LNCaP clone FGC (cell line): ENCODE data around the gene ABCB6.
A peak's percentile ranks its signal among the peaks of the same experiment; 100 is the strongest.
"Not testable (repeated sequence)": the region's sequence is repeated elsewhere in the genome, so short reads cannot be mapped to it uniquely, and the experiment has no call there.

Source experiments
- DNase-seq: peaks from one replicate; pipeline ENCODE4 v3.0.0-alpha.2; 2011; ENCODE audit warnings: low read depth
- H3K4me3 ChIP-seq: 2 replicates; pipeline ENCODE4 v1.5.1; 2011; ENCODE audit warnings: mild to moderate bottlenecking, low read depth, low read length, control low read depth
- TF ChIP-seq, protein P1 (sequence below): IDR thresholded peaks from 2 replicates; pipeline ENCODE4 v1.5.1; 2012; ENCODE audit warnings: mild to moderate bottlenecking; ENCODE audit not compliant: control insufficient read depth, insufficient read depth; ENCODE audit errors: extremely low read depth

ABCB6 gene

DNA sequence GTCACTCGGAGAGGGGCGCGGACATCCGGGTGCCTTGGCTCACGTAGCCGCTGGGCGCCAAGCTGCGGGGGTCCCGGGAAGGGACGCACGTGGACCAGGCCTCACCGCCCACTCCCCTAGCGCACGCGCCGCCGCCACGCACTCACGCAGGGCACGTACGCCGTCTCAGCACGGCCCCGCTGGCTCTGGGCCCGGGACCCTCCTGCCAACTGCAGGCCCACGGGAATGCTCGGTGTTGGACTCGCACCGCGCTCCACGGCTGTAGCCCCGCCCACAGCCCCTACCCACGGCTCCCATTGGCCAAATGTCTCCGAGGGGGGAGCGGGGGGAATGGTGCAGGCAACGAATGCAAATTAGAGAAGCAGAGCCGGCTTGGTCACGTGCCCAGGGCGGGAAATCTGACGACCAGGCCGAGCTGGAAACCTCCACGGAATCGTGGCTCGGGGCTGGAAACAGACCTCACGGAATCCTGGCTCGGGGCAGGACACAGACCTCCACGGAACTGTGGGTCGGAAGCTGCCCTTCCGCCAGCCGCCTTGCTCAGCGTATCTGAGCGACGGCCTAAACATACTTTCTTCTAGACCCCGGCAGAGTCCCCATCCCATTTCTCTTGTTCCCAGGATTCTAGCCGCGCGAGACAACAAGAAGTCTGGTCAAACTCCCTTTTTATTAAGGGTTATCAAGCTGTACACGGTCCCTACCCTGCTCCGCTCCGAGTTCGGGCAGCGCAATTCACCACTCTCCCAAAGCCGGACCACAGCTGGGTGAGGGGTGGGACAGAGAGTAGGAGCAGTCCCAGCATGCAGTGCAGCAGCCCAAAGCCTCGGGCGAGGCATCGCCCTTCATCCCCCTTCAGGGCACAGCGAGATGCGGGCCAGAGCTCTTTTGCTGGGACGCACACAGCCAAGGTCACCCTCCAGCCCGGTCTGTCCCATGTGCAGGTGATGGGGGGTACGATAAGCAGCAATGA, at the start of gene ABCB6:
Gene ABCB6 (minus strand): TSS at position 227 of the 970 bp plus-strand sequence. CDS start 285 bp downstream, outside the sequence.
- DNase-seq: peak; percentile 79
- H3K4me3 ChIP-seq: peak within 1 kb of the TSS; percentile 55

DNA sequence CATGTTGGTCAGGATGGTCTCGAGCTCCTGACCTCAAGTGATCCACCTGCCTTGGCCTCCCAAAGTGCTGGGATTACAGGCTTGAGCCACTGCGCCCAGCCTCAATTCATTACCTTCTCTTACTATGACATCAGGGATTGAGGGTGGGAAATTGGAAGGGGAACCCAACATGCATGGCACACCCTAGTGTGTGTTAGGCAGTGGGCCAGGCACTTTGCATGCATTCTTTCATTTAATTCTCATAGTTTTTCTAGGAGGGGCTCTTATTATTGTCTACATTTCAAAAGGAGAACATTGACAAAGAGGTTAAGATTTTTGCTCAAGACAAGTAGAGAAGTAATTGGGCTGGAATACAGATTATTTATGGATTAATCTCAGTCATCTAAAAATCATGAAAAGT, 49.5 kb upstream of the ABCB6 start:
- DNase-seq: no peak
- TF ChIP-seq, protein P1, sequence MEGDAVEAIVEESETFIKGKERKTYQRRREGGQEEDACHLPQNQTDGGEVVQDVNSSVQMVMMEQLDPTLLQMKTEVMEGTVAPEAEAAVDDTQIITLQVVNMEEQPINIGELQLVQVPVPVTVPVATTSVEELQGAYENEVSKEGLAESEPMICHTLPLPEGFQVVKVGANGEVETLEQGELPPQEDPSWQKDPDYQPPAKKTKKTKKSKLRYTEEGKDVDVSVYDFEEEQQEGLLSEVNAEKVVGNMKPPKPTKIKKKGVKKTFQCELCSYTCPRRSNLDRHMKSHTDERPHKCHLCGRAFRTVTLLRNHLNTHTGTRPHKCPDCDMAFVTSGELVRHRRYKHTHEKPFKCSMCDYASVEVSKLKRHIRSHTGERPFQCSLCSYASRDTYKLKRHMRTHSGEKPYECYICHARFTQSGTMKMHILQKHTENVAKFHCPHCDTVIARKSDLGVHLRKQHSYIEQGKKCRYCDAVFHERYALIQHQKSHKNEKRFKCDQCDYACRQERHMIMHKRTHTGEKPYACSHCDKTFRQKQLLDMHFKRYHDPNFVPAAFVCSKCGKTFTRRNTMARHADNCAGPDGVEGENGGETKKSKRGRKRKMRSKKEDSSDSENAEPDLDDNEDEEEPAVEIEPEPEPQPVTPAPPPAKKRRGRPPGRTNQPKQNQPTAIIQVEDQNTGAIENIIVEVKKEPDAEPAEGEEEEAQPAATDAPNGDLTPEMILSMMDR: no peak
- H3K4me3 ChIP-seq: no peak overlapping the region

More for the DNA sequence above, at the start of gene ABCB6:
- TF ChIP-seq, protein P1: no peak

DNA sequence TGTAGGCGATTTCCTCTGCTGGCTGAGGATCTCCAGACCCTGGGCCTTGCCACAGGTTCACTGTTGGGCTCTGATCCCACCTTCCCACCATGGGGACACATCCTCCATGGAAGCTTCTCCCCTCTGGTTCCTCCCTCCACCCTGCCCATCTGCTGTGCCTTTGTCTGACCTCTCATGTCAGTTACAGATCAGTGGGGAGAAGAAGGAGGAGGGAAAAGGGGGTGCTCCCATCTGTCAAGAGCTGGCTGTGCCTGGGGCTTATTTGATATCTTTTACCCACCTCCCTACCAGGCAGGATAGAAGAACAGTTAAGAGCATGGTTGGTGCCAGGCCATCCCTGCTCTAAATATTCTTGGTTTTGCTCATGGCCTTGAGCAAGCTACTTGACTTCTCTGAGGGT, 48.1 kb upstream of the ABCB6 start:
- no peak overlapping the region for H3K4me3 ChIP-seq
- TF ChIP-seq, protein P1: no peak
- no peak for DNase-seq

DNA sequence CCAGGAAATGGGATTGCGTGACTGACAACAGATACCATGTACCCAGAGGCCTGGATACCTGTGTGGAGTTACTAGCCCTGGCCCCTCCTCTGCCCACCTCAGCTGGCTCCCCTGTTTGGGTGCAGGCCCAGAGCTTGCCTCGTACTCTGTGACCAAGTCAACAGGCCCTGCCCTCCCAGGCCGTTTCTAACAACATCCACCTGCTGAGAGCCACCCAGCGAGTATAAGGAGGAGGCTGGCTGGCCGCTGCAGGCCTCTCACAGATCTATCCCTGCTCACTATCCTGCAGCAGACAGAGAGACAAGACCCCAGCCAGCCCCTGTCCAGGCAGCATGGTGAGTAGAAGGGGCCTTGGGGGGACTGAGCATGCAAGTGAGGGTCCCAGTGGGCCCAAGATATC, 47.5 kb upstream of the ABCB6 start:
- no peak overlapping the region for H3K4me3 ChIP-seq
- TF ChIP-seq, protein P1: no peak
- no peak for DNase-seq

DNA sequence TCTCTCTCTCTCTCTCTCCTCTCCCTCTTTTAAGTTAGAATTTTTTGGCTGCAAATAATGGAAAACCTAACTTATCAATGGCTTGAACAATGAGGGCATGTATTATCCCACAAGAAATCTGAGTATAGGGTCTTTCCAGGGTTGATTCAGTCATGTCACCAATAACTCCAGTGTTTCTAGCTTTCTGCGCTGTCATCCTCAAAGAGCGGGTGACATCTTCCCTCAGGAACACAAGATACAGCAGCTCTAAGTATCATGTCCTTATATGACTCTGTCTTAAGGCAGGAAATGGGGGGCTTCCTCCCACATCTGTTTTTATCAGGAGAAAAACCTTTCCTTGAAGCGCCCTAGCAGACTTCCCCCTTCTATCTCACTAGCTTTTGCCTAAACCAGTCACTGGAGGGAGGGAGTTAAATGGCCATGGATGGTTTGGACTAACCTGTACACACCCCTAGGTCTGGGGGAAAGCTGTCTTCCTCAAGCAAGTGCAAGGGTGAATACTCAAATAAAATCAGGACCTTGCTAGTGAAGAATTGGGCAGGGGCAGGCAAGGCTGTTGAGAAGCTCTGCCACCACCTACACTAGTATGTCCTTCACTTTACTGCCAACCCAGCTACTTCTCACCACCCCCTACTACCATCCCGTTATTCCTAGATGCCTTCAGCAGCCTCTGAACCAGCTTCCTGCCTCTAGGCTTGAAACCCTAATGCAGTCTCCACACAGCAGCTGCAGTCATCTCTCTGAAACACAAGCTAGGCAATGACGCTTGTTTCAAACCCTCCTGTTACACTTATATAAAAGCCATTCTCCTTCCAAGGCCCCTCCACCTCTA, 42.5 kb upstream of the ABCB6 start:
- TF ChIP-seq, protein P1: no peak
- no peak overlapping the region for H3K4me3 ChIP-seq
- no peak for DNase-seq

DNA sequence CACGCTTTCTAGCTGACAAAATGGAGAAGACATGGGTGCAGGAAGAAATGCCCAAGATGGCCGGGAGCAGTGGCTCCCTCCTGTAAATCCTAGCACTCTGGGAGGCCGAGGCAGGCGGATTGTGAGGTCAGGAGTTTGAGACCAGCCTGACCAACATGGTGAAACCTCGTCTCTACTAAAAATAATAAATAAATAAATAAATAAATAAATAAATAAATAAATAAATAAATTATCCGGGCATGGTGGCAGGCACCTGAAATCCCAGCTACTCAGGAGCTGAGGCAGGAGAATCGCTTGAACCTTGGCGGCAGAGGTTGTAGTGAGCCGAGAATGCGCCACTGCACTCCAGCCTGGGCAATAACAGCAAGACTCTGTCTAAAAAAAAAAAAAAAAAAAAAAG, 40.2 kb upstream of the ABCB6 start:
- H3K4me3 ChIP-seq, DNase-seq: not testable (repeated sequence)

DNA sequence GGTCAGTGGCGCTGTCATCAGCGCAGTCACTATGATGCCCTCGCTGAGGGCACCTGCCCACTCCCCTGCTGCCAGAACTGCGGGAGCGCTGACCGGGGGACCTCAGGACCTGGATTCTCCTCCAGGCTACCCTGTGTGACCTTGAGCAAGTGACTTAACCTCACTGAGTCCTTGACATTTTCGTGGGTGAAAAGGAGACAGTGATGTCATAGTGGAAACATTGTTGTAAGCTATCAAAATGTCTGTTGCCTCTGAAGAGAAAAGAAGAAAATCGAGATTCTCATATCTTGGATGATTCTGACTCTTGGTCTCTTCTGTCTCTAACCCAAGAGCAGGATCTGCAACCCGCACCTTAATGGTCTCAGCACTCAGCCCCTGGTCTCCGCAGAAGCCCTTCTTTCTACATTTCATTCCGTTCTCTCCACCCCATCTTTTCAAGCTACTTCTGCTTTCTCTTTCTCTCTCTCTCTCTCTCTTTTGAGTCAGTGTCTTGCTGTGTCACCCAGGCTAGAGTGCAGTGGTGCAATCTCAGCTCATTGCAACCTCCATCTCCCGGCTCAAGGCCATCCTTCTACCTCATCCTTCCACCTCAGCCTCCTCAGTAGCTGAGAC, 35.9 kb upstream of the ABCB6 start:
- DNase-seq: no peak
- TF ChIP-seq, protein P1: no peak

More for the DNA sequence above, 35.9 kb upstream of the ABCB6 start:
- H3K4me3 ChIP-seq: peak overlapping the region; percentile 84
